ENCODE results near the gene TPPP2.

DNA sequence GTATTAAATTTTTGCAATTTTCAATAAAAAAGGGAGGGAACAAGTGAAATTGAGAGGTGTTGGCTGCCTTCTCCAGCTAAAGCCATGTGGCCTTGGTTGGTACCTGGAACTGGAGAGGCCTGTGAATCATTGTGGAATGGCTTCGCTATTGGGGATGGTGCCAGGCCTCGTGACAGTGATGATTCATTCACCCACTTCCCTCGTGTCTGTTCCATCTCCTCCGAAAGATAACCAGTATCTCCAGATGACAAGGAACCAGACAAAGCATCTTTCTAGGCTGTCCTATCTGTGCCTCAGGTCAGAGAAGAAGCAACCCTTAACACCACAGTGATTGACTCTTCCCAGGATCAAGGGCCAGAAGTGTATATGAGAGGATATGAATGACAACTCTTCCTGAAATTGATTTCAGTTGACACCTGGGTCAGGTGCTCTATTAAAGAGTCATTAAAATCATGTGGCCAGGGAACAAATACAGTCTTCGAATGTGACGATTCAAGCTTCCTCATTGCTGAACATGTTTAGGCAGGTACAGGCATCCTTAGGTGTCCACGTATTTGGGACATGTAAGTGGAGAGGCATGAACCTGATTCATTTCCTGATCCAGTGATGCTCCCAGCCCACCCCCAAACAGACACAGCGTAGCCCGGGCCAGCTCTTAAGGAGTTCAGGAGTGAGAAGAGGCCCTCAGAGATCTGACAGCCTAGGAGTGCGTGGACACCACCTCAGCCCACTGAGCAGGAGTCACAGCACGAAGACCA, 11.8 kb downstream of the TPPP2 start, which contains the start of gene RNASE7:
- TF ChIP-seq ZNF263 (CRISPR knock-in tag; IDR thresholded peaks at IDR 0.05; ENCODE audit: low read depth): no peak
- TF ChIP-seq, protein P1, sequence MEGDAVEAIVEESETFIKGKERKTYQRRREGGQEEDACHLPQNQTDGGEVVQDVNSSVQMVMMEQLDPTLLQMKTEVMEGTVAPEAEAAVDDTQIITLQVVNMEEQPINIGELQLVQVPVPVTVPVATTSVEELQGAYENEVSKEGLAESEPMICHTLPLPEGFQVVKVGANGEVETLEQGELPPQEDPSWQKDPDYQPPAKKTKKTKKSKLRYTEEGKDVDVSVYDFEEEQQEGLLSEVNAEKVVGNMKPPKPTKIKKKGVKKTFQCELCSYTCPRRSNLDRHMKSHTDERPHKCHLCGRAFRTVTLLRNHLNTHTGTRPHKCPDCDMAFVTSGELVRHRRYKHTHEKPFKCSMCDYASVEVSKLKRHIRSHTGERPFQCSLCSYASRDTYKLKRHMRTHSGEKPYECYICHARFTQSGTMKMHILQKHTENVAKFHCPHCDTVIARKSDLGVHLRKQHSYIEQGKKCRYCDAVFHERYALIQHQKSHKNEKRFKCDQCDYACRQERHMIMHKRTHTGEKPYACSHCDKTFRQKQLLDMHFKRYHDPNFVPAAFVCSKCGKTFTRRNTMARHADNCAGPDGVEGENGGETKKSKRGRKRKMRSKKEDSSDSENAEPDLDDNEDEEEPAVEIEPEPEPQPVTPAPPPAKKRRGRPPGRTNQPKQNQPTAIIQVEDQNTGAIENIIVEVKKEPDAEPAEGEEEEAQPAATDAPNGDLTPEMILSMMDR (IDR thresholded peaks at IDR 0.05): no peak
